ENCODE data around the gene BCKDK.

Gene BCKDK

DNA sequence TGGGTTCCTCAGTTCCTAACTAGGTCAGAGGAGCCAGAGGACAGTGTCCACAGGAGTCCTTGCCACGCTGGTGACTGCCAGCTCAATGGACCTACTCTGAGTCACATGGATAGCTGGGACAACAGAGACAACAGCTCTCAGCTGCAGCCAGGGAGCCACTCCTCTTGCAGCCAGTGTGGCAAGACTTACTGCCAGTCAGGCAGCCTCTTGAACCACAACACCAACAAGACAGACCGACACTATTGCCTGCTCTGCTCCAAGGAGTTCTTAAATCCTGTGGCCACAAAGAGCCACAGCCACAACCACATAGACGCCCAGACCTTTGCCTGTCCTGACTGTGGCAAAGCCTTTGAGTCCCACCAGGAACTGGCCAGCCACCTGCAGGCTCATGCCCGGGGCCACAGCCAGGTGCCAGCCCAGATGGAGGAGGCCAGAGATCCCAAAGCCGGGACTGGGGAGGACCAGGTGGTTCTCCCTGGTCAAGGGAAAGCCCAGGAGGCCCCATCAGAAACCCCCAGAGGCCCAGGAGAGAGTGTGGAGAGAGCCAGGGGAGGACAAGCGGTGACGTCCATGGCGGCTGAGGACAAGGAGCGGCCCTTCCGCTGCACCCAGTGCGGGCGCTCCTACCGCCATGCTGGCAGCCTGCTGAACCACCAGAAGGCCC, 27.3 kb upstream of the BCKDK start:
- no peak for TF ChIP-seq CTCF (IDR thresholded peaks at IDR 0.05; ENCODE audit: low read length, missing control alignments)
- H3K4me3 ChIP-seq (replicated peaks; ENCODE audit: low read depth, low read length) = no peak overlapping the region
- no peak for DNase-seq (ENCODE audit: low read depth)

- H3K4me3 ChIP-seq (replicated peaks; ENCODE audit: low read depth, low read length) = no peak overlapping the region
- TF ChIP-seq CTCF (IDR thresholded peaks at IDR 0.05; ENCODE audit: low read length, missing control alignments) = no peak
- DNase-seq (ENCODE audit: low read depth) = no peak
Observed at GRCh38 chr16:31081428-31082351, 26.5 kb upstream of the BCKDK start.

- H3K4me3 ChIP-seq (replicated peaks; ENCODE audit: low read depth, low read length) = no peak overlapping the region
- TF ChIP-seq CTCF (IDR thresholded peaks at IDR 0.05; ENCODE audit: low read length, missing control alignments) = no peak
- DNase-seq (ENCODE audit: low read depth) = no peak
Observed at GRCh38 chr16:31082368-31083045, 25.7 kb upstream of the BCKDK start.

GRCh38 chr16:31083081-31083480, 25.1 kb upstream of the BCKDK start:
- TF ChIP-seq CTCF (IDR thresholded peaks at IDR 0.05; ENCODE audit: low read length, missing control alignments) = no peak
- no peak for DNase-seq (ENCODE audit: low read depth)
- no peak overlapping the region for H3K4me3 ChIP-seq (replicated peaks; ENCODE audit: low read depth, low read length)

GRCh38 chr16:31083556-31083955, 24.6 kb upstream of the BCKDK start:
- no peak overlapping the region for H3K4me3 ChIP-seq (replicated peaks; ENCODE audit: low read depth, low read length)
- TF ChIP-seq CTCF (IDR thresholded peaks at IDR 0.05; ENCODE audit: low read length, missing control alignments) = no peak
- no peak for DNase-seq (ENCODE audit: low read depth)

- TF ChIP-seq CTCF (IDR thresholded peaks at IDR 0.05; ENCODE audit: low read length, missing control alignments) = no peak
- no peak overlapping the region for H3K4me3 ChIP-seq (replicated peaks; ENCODE audit: low read depth, low read length)
- no peak for DNase-seq (ENCODE audit: low read depth)
Observed at GRCh38 chr16:31083981-31084380, 24.2 kb upstream of the BCKDK start.
